WTC11 (cell line): Measurements from ENCODE around the gene CNTLN.

ENCODE experiments used
- ATF6 ChIP-seq: sonication (generic); formaldehyde crosslinking; IDR thresholded peaks from 2 replicates; pipeline ENCODE4 v1.8.1; 2023; ENCODE audit warnings: mild to moderate bottlenecking, missing genetic modification reagents
- CREB1 ChIP-seq: sonication (generic); formaldehyde crosslinking; IDR thresholded peaks from 2 replicates; pipeline ENCODE4 v1.8.0; 2023; ENCODE audit warnings: mild to moderate bottlenecking, missing genetic modification reagents
- CREM ChIP-seq: sonication (generic); formaldehyde crosslinking; IDR thresholded peaks from 2 replicates; pipeline ENCODE4 v1.8.1; 2022; ENCODE audit warnings: mild to moderate bottlenecking, missing genetic modification reagents, moderate library complexity
- CTCF ChIP-seq: fragments of 200-600 bp; IDR thresholded peaks from 2 replicates; pipeline ENCODE4 v1.8.0; 2022; ENCODE audit warnings: antibody characterized with exemption
- NFYB ChIP-seq: sonication (generic); formaldehyde crosslinking; conservative IDR thresholded peaks from 2 replicates; pipeline ENCODE4 v1.8.0; 2022; ENCODE audit warnings: low read depth, missing genetic modification reagents
- PRRX2 ChIP-seq: fragments of 250-450 bp; sonication (Bioruptor Pico); IDR thresholded peaks from 2 replicates; pipeline ENCODE4 v1.8.0; 2021; ENCODE audit warnings: mild to moderate bottlenecking
- TCF7 ChIP-seq: sonication (generic); formaldehyde crosslinking; IDR thresholded peaks from 2 replicates; pipeline ENCODE4 v1.8.0; 2022; ENCODE audit warnings: mild to moderate bottlenecking, low read depth, missing genetic modification reagents, moderate library complexity

GRCh38 chr9:17367035-17367434 lies 232.2 kb downstream of the CNTLN start:
- no peak for TF ChIP-seq CREM (CRISPR knock-in tag)
- no peak for TF ChIP-seq TCF7
- TF ChIP-seq ATF6 (CRISPR knock-in tag) = no peak
- TF ChIP-seq CTCF = no peak
- TF ChIP-seq NFYB = no peak
- no peak for TF ChIP-seq PRRX2 (CRISPR knock-in tag)
- TF ChIP-seq CREB1 (CRISPR knock-in tag) = no peak
